Body of pancreas (tissue), 4 donors: ENCODE results near the gene RARA.

Experiments
- POLR2A ChIP-seq, 3 donors: fragments of 450-650 bp; IDR thresholded peaks; one replicate each; pipeline ENCODE4 v1.6.1; 2016; ENCODE audit warnings: antibody characterized with exemption in 3 of 3, mild to moderate bottlenecking in 2 of 3
- TF ChIP-seq, protein P1 (sequence below), 7 experiments: fragments of 450-650 bp in 4 of 7; fragments of 200-600 bp in 3 of 7; sonication (generic) in 3 of 7; IDR thresholded peaks; one replicate each; pipeline ENCODE4 v1.5.1; 2016 to 2019; ENCODE audit warnings: antibody characterized with exemption in 7 of 7

DNA sequence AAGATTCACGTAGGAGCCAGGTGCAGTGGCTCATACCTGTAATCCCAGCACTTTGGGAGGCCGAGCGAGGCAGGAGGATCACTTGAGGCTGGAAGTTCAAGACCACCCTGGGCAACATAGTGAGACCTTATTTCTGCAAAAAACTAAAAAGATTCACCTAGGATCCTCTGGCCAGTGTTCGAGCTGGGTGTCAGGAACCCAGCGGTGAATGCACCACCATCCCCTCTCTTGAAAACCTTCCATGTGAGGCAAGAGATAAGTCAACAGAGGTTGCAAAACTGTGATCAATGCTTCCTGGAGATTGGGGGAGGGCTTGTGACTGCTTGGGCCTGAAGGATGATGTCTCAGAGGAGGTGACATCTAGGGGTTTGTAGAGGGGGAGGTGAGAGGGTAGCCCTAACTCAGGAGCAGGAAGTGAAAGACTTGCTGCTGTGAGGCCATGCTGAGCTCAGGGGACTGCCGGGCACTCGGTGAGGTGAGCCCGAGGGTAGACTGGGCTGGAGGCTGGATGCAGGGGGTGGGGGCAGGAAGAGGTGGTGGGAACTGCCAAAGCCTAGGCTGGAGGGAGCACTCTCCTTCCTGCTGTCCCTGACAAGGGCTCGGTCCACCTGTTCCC, 43.9 kb downstream of the RARA start:
- TF ChIP-seq, protein P1, sequence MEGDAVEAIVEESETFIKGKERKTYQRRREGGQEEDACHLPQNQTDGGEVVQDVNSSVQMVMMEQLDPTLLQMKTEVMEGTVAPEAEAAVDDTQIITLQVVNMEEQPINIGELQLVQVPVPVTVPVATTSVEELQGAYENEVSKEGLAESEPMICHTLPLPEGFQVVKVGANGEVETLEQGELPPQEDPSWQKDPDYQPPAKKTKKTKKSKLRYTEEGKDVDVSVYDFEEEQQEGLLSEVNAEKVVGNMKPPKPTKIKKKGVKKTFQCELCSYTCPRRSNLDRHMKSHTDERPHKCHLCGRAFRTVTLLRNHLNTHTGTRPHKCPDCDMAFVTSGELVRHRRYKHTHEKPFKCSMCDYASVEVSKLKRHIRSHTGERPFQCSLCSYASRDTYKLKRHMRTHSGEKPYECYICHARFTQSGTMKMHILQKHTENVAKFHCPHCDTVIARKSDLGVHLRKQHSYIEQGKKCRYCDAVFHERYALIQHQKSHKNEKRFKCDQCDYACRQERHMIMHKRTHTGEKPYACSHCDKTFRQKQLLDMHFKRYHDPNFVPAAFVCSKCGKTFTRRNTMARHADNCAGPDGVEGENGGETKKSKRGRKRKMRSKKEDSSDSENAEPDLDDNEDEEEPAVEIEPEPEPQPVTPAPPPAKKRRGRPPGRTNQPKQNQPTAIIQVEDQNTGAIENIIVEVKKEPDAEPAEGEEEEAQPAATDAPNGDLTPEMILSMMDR (IDR thresholded peaks at IDR 0.05) = no peak
- TF ChIP-seq POLR2A (IDR thresholded peaks at IDR 0.05) = no peak
